GM12878 (cell line): ENCODE measurements around the gene LEUTX. TPM values are rescaled to one million over a fixed set of nuclear protein-coding genes. Genes with fewer than 3 reads are reported as not detected.

ENCODE experiments used
- ATF7 ChIP-seq: fragments of 450-650 bp; IDR thresholded peaks from 2 replicates; pipeline ENCODE4 v1.6.1; 2016; ENCODE audit warnings: low read depth, mild to moderate bottlenecking
- EGR1 ChIP-seq, 2 experiments: IDR thresholded peaks; 1 replicate in 1 of 2; 2 replicates in 1 of 2; pipeline ENCODE4 v1.6.1; 2011 to 2012; ENCODE audit warnings: low read depth in 2 of 2, low read length in 2 of 2, borderline replicate concordance in 1 of 2, mild to moderate bottlenecking in 1 of 2, moderate library complexity in 1 of 2
- EP300 ChIP-seq, 2 experiments: fragments of 150-350 bp in 1 of 2; IDR thresholded peaks; 2 replicates each; pipeline ENCODE4 v1.6.1; 2011 to 2012; ENCODE audit warnings: low read depth in 2 of 2, low read length in 2 of 2, borderline replicate concordance in 1 of 2, improper control_type of control experiment in 1 of 2, inconsistent platforms in 1 of 2; ENCODE audit not compliant: control insufficient read depth in 1 of 2
- ETV6 ChIP-seq, 2 experiments: fragments of 450-650 bp in 1 of 2; IDR thresholded peaks in 1 of 2; conservative IDR thresholded peaks in 1 of 2; 2 replicates each; pipeline ENCODE4 v1.6.1; 2014; ENCODE audit warnings: antibody characterized with exemption in 1 of 2, borderline replicate concordance in 1 of 2, low read depth in 1 of 2, mild to moderate bottlenecking in 1 of 2, moderate library complexity in 1 of 2
- FOXK2 ChIP-seq: fragments of 450-650 bp; IDR thresholded peaks from 2 replicates; pipeline ENCODE4 v1.6.1; 2017; ENCODE audit warnings: mild to moderate bottlenecking, moderate library complexity
- HCFC1 ChIP-seq: fragments of 150-350 bp; IDR thresholded peaks from 2 replicates; pipeline ENCODE4 v1.6.1; 2014; ENCODE audit warnings: low read length
- HDAC2 ChIP-seq: fragments of 200-600 bp; sonication (generic); IDR thresholded peaks from 2 replicates; pipeline ENCODE4 v1.6.1; 2017
- MTA2 ChIP-seq: fragments of 450-650 bp; IDR thresholded peaks from 2 replicates; pipeline ENCODE4 v1.6.1; 2016; ENCODE audit warnings: low read depth, mild to moderate bottlenecking, moderate library complexity
- NFIC ChIP-seq: IDR thresholded peaks from 2 replicates; pipeline ENCODE4 v1.6.1; 2012; ENCODE audit warnings: low read depth, mild to moderate bottlenecking, inconsistent platforms, low read length, moderate library complexity
- PAX5 ChIP-seq: IDR thresholded peaks from 2 replicates; pipeline ENCODE4 v1.6.1; 2011; ENCODE audit warnings: low read depth, low read length, borderline replicate concordance
- SPI1 ChIP-seq: IDR thresholded peaks from 2 replicates; pipeline ENCODE4 v1.6.1; 2011; ENCODE audit warnings: low read depth, mild to moderate bottlenecking, low read length, moderate library complexity, borderline replicate concordance; ENCODE audit not compliant: insufficient read depth
- SUZ12 ChIP-seq: fragments of 200-600 bp; sonication (generic); IDR thresholded peaks from one replicate; pipeline ENCODE4 v1.6.1; 2018; ENCODE audit warnings: antibody characterized with exemption, mild to moderate bottlenecking; ENCODE audit not compliant: unreplicated experiment
- ZNF592 ChIP-seq: fragments of 450-650 bp; IDR thresholded peaks from 2 replicates; pipeline ENCODE4 v1.6.1; 2017; ENCODE audit warnings: mild to moderate bottlenecking, moderate library complexity
- polyA plus RNA-seq, 11 experiments: library from polyadenylated mRNA; depleted of rRNA in 4 of 11; unstranded in 6 of 11; stranded (reverse) in 5 of 11; fragments of >200 nt; fragmentation: Nextera tagmentation in 4 of 11; fragmentation: Illumina TruSeq in 1 of 11; extraction: Ambion mirVana in 4 of 11; extraction: Trizol in 1 of 11; gene quantifications; 1 replicate in 1 of 11; 2 replicates in 10 of 11; pipeline versions ENCODE4 v1.2.1 to v1.2.3, GENCODE V29; 2011 to 2016; ENCODE audit warnings: inconsistent platforms in 2 of 11, missing spikeins in 2 of 11, low read depth in 1 of 11
- total RNA-seq, 4 experiments: library from RNA; depleted of rRNA in 3 of 4; stranded (reverse); fragments of >200 nt in 3 of 4; fragmentation: Illumina TruSeq in 1 of 4; extraction: Trizol in 1 of 4; gene quantifications; 2 replicates each; pipeline versions ENCODE4 v1.2.1 to v1.2.3, GENCODE V29; 2013 to 2021
- TF ChIP-seq, protein P1 (sequence below): IDR thresholded peaks from 2 replicates; pipeline ENCODE4 v1.6.1; 2012; ENCODE audit warnings: improper control_type of control experiment, low read depth, low read length; ENCODE audit not compliant: insufficient replicate concordance
- TF ChIP-seq, protein P2 (sequence below): IDR thresholded peaks from 2 replicates; pipeline ENCODE4 v1.6.1; 2011; ENCODE audit warnings: borderline replicate concordance, low read depth, mild to moderate bottlenecking, moderate library complexity, mixed read lengths, low read length; ENCODE audit not compliant: insufficient read depth; ENCODE audit errors: extremely low read length
- TF ChIP-seq, protein P3 (sequence below): fragments of 450-650 bp; IDR thresholded peaks from 2 replicates; pipeline ENCODE4 v1.6.1; 2017; ENCODE audit warnings: low read depth, mild to moderate bottlenecking, moderate library complexity

The LEUTX gene
- total and polyA plus RNA-seq, 10 of the 15 experiments (the other 5 are each of a cell fraction or from before 2014, with no cell fraction given), result 0.29 to 0.46 (median 0.40) TPM; not detected in 4

DNA sequence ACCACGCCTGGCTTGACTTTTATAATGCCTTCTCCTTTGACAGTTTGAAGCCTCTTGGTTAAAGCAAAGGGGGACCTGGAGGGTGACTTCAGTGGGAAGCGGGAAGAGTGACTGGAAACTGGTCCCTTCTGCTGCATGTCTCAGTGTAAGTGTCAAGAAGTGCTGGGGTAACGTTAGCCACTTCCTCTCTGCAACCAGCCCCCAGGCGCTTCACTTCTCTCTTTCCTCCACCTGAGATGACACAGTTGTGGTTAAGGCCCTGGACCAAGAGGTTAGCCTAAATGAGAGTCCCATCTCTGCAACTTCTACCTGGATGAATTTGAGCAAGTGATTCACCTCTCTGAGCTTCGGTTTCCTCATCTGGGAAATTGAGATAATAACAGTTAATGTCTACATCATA is 16.3 kb downstream of the LEUTX start (continued):
- TF ChIP-seq, protein P1, sequence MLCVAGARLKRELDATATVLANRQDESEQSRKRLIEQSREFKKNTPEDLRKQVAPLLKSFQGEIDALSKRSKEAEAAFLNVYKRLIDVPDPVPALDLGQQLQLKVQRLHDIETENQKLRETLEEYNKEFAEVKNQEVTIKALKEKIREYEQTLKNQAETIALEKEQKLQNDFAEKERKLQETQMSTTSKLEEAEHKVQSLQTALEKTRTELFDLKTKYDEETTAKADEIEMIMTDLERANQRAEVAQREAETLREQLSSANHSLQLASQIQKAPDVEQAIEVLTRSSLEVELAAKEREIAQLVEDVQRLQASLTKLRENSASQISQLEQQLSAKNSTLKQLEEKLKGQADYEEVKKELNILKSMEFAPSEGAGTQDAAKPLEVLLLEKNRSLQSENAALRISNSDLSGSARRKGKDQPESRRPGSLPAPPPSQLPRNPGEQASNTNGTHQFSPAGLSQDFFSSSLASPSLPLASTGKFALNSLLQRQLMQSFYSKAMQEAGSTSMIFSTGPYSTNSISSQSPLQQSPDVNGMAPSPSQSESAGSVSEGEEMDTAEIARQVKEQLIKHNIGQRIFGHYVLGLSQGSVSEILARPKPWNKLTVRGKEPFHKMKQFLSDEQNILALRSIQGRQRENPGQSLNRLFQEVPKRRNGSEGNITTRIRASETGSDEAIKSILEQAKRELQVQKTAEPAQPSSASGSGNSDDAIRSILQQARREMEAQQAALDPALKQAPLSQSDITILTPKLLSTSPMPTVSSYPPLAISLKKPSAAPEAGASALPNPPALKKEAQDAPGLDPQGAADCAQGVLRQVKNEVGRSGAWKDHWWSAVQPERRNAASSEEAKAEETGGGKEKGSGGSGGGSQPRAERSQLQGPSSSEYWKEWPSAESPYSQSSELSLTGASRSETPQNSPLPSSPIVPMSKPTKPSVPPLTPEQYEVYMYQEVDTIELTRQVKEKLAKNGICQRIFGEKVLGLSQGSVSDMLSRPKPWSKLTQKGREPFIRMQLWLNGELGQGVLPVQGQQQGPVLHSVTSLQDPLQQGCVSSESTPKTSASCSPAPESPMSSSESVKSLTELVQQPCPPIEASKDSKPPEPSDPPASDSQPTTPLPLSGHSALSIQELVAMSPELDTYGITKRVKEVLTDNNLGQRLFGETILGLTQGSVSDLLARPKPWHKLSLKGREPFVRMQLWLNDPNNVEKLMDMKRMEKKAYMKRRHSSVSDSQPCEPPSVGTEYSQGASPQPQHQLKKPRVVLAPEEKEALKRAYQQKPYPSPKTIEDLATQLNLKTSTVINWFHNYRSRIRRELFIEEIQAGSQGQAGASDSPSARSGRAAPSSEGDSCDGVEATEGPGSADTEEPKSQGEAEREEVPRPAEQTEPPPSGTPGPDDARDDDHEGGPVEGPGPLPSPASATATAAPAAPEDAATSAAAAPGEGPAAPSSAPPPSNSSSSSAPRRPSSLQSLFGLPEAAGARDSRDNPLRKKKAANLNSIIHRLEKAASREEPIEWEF, result no peak
- TF ChIP-seq, protein P2, sequence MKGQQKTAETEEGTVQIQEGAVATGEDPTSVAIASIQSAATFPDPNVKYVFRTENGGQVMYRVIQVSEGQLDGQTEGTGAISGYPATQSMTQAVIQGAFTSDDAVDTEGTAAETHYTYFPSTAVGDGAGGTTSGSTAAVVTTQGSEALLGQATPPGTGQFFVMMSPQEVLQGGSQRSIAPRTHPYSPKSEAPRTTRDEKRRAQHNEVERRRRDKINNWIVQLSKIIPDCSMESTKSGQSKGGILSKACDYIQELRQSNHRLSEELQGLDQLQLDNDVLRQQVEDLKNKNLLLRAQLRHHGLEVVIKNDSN, result no peak
- TF ChIP-seq EGR1 (IDR thresholded peaks at IDR 0.05; ENCODE audit: borderline replicate concordance in 1 of 2, low read depth in 2 of 2, low read length in 2 of 2) (peak in 1 of 2 experiments; percentile 31; a peak in 1 of 3 replicates), NFIC (no peak), ETV6 (conservative IDR thresholded peaks at IDR 0.05 in 1 of 2, IDR thresholded peaks at IDR 0.05 in 1 of 2; ENCODE audit: borderline replicate concordance in 1 of 2, low read depth in 1 of 2) (peak in 1 of 2 experiments; percentile 68; a peak in 1 of 4 replicates), ATF7 (peak; percentile 49; the same call in 1 of the 2 replicates), HCFC1 (no peak), SUZ12 (no peak), FOXK2 (no peak), HDAC2 (no peak), ZNF592 (no peak), SPI1 (peak; percentile 94), EP300 (IDR thresholded peaks at IDR 0.05; ENCODE audit: borderline replicate concordance in 1 of 2, control insufficient read depth in 1 of 2, low read depth in 2 of 2, low read length in 2 of 2) (peak in 1 of 2 experiments; percentile 47; a peak in 2 of 4 replicates), PAX5 (no peak), MTA2 (peak; percentile 56)
- TF ChIP-seq, protein P3, sequence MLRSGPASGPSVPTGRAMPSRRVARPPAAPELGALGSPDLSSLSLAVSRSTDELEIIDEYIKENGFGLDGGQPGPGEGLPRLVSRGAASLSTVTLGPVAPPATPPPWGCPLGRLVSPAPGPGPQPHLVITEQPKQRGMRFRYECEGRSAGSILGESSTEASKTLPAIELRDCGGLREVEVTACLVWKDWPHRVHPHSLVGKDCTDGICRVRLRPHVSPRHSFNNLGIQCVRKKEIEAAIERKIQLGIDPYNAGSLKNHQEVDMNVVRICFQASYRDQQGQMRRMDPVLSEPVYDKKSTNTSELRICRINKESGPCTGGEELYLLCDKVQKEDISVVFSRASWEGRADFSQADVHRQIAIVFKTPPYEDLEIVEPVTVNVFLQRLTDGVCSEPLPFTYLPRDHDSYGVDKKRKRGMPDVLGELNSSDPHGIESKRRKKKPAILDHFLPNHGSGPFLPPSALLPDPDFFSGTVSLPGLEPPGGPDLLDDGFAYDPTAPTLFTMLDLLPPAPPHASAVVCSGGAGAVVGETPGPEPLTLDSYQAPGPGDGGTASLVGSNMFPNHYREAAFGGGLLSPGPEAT, result peak; percentile 63
